Esophagus squamous epithelium (tissue), 5 donors: ENCODE measurements around the gene NCAPH2. TPM values are rescaled to one million over a fixed set of nuclear protein-coding genes. Genes with fewer than 3 reads are reported as not detected.

Experiments
- DNase-seq: peaks from one replicate; lab custom pipeline; 2025; lab: John Stamatoyannopoulos, UW
- H3K27ac ChIP-seq, 4 donors: fragments of 200-600 bp; sonication (generic); one replicate each; pipeline ENCODE4 v1.5.1; 2016 to 2019; ENCODE audit warnings: mild to moderate bottlenecking in 1 of 4
- H3K27me3 ChIP-seq, 4 donors: fragments of 200-600 bp; sonication (generic); 1 replicate in 3 of 4; 2 replicates in 1 of 4; pipeline versions ENCODE4 v1.5.1 to v1.6.0; 2017 to 2021; ENCODE audit warnings: antibody characterized with exemption in 1 of 4
- H3K36me3 ChIP-seq, 3 donors: fragments of 200-600 bp; sonication (generic); one replicate each; pipeline ENCODE4 v1.5.1; 2016 to 2019
- H3K4me1 ChIP-seq, 3 donors: fragments of 200-600 bp; sonication (generic); one replicate each; pipeline ENCODE4 v1.5.1; 2017 to 2019
- H3K4me3 ChIP-seq, 4 donors: fragments of 200-600 bp; sonication (generic); 1 replicate in 3 of 4; 2 replicates in 1 of 4; pipeline ENCODE4 v1.5.1; 2016 to 2019; ENCODE audit warnings: mild to moderate bottlenecking in 2 of 4, moderate library complexity in 1 of 4
- H3K9me3 ChIP-seq, 3 donors: fragments of 200-600 bp; sonication (generic); one replicate each; pipeline ENCODE4 v1.5.1; 2016 to 2019
- CTCF ChIP-seq, 6 experiments: fragments of 450-650 bp in 4 of 6; fragments of 200-600 bp in 2 of 6; sonication (generic) in 2 of 6; IDR thresholded peaks; one replicate each; pipeline ENCODE4 v1.5.1; 2016 to 2019; ENCODE audit warnings: antibody characterized with exemption in 6 of 6, mild to moderate bottlenecking in 4 of 6, moderate library complexity in 4 of 6
- POLR2A ChIP-seq, 4 donors: fragments of 450-650 bp; IDR thresholded peaks; one replicate each; pipeline ENCODE4 v1.6.1; 2017; ENCODE audit warnings: antibody characterized with exemption in 4 of 4, mild to moderate bottlenecking in 4 of 4, moderate library complexity in 3 of 4
- WGBS, 2 donors: methylation state at CpG; one replicate each; pipeline ENCODE4 v1.1.5; 2018; 5-methylcytosine and 5-hydroxymethylcytosine counted together
- intact Hi-C: fragments of 100-400 bp; cut with DNase I; formaldehyde crosslinking; loops from one replicate; pipeline ENCODE4 v1.15.0; 2022
- total RNA-seq, 4 donors: library from RNA; depleted of rRNA; stranded (reverse); fragments of >200 nt; gene quantifications; one replicate each; pipeline ENCODE4 v1.1.0, GENCODE V29; 2016
- donor health status: DM: yes; HTN: yes; CAD: no.

The NCAPH2 gene
- total RNA-seq, 4 donors from 2014 or later, result 30.2 to 42.6 (median 38.5) TPM

- DNase-seq, result no peak
These were observed 22.5 kb upstream of the NCAPH2 start for GRCh38 chr22:50485221-50486131.

GRCh38 chr22:50486561-50487289 lies 21.3 kb upstream of the NCAPH2 start, which contains the start of gene MIOX:
TSS of gene MIOX (plus strand) at chr22:50486859. CDS start at chr22:50486898, 39 bp downstream.
- Histone ChIP-seq H3K27me3 (peaks cover 0 to 82% (median 3%) of the 10 kb centered on the region in 4 donors), H3K4me3 (no peak within 1 kb of the TSS), H3K27ac (no peak within 1 kb of the TSS), H3K4me1 (peaks cover 5 to 17% (median 7%) of the 10 kb centered on the region in 3 donors), H3K9me3 (no peaks in the 10 kb centered on the region), H3K36me3 (no peaks in the 10 kb centered on the region)
- WGBS, 2 donors, result 52 to 83% methylated on average over 7 to 9 of the region's 23 CpGs
- intact Hi-C loops, result loop anchor here (5.0 kb wide), 1 partner anchor 114 kb away; no protein-coding TSS in a partner anchor
- TF ChIP-seq POLR2A (IDR thresholded peaks at IDR 0.05) (no peak), CTCF (IDR thresholded peaks at IDR 0.05) (no peak)
- no peak for DNase-seq

More at GRCh38 chr22:50485221-50486131, 22.5 kb upstream of the NCAPH2 start:
- Histone ChIP-seq H3K27me3 (peaks cover 0 to 95% (median 6%) of the 10 kb centered on the region in 4 donors), H3K27ac (no peak overlapping the region), H3K4me1 (peaks cover 5 to 21% (median 7%) of the 10 kb centered on the region in 3 donors), H3K36me3 (no peaks in the 10 kb centered on the region), H3K4me3 (no peak overlapping the region), H3K9me3 (no peaks in the 10 kb centered on the region)
- intact Hi-C loops, result loop anchor here (5.0 kb wide), 1 partner anchor 113 kb away; no protein-coding TSS in a partner anchor
- TF ChIP-seq CTCF (IDR thresholded peaks at IDR 0.05), result no peak
- no peak for TF ChIP-seq POLR2A (IDR thresholded peaks at IDR 0.05)
- WGBS, 2 donors, result 50 to 55% methylated on average over 10 to 25 of the region's 29 CpGs

GRCh38 chr22:50487290-50488005 lies 20.6 kb upstream of the NCAPH2 start:
- Histone ChIP-seq H3K4me1 (peaks cover 0 to 10% (median 0%) of the 10 kb centered on the region in 3 donors), H3K27ac (no peak overlapping the region), H3K9me3 (no peaks in the 10 kb centered on the region), H3K36me3 (no peaks in the 10 kb centered on the region), H3K4me3 (no peak overlapping the region), H3K27me3 (peaks cover 0 to 75% (median 1%) of the 10 kb centered on the region in 4 donors)
- intact Hi-C loops, result loop anchor here (5.0 kb wide), 1 partner anchor 115 kb away; no protein-coding TSS in a partner anchor
- 45 to 90% methylated on average over 2 to 5 of the region's 23 CpGs for WGBS, 2 donors
- no peak for DNase-seq
- no peak for TF ChIP-seq POLR2A (IDR thresholded peaks at IDR 0.05)
- no peak for TF ChIP-seq CTCF (IDR thresholded peaks at IDR 0.05)

- no peak for TF ChIP-seq POLR2A (IDR thresholded peaks at IDR 0.05)
- TF ChIP-seq CTCF (IDR thresholded peaks at IDR 0.05), result no peak
- Histone ChIP-seq H3K4me1 (peaks cover 0 to 8% (median 0%) of the 10 kb centered on the region in 3 donors), H3K27me3 (peaks cover 0 to 68% (median 0%) of the 10 kb centered on the region in 4 donors), H3K27ac (no peak overlapping the region), H3K4me3 (no peak overlapping the region), H3K9me3 (no peaks in the 10 kb centered on the region), H3K36me3 (no peaks in the 10 kb centered on the region)
- no peak for DNase-seq
- 60% methylated on average over 3 of the region's 18 CpGs; no CpG with 5 or more reads in 1 of the 2 donors for WGBS, 2 donors
- intact Hi-C loops, result loop anchor here (5.0 kb wide), 1 partner anchor 116 kb away; no protein-coding TSS in a partner anchor
These were observed 19.9 kb upstream of the NCAPH2 start for GRCh38 chr22:50488006-50488677.
